GM18858 (cell line): Measurements from ENCODE around the gene PPBP.
"Not testable (repeated sequence)": the region's sequence is repeated elsewhere in the genome, so short reads cannot be mapped to it uniquely, and the experiment has no call there.

Source experiments
- ATAC-seq: cut with Tn5 transposase; IDR thresholded peaks from one replicate; pipeline ENCODE4 v1.9.1; 2021; ENCODE audit not compliant: unreplicated experiment

The PPBP gene

GRCh38 chr4:73950376-73950920, 37.5 kb downstream of the PPBP start:
- ATAC-seq: not testable (repeated sequence)

- no peak for ATAC-seq
Measured at GRCh38 chr4:73948990-73949706, 38.8 kb downstream of the PPBP start.

GRCh38 chr4:73948291-73948690, 39.7 kb downstream of the PPBP start:
- no peak for ATAC-seq

GRCh38 chr4:73947239-73947985, 40.6 kb downstream of the PPBP start:
- no peak for ATAC-seq

GRCh38 chr4:73945674-73946449, 42.1 kb downstream of the PPBP start:
- ATAC-seq: no peak

- no peak for ATAC-seq
Measured at GRCh38 chr4:73945140-73945539, 42.9 kb downstream of the PPBP start.

- ATAC-seq: no peak
Measured at GRCh38 chr4:73944061-73944875, 43.7 kb downstream of the PPBP start.

GRCh38 chr4:73943555-73943954, 44.4 kb downstream of the PPBP start:
- ATAC-seq: no peak

GRCh38 chr4:73936969-73937368, 51.0 kb downstream of the PPBP start:
- ATAC-seq: no peak
